Fibroblast of mammary gland (primary cell): ENCODE data around the gene MSH5.
A peak's percentile ranks its signal among the peaks of the same experiment; 100 is the strongest.
"Not testable (repeated sequence)": the region's sequence is repeated elsewhere in the genome, so short reads cannot be mapped to it uniquely, and the experiment has no call there.

Experiments used
- DNase-seq: peaks from one replicate; pipeline ENCODE4 v3.0.0-alpha.2; 2010; ENCODE audit warnings: low read depth
- H3K4me3 ChIP-seq: 2 replicates; pipeline ENCODE4 v1.5.1; 2011; ENCODE audit warnings: low read depth, mild to moderate bottlenecking, low read length, moderate library complexity; ENCODE audit not compliant: control insufficient read depth
- TF ChIP-seq, protein P1 (sequence below): conservative IDR thresholded peaks from 2 replicates; pipeline ENCODE4 v1.5.1; 2011; ENCODE audit warnings: low read depth, low read length, inconsistent platforms; ENCODE audit not compliant: control insufficient read depth, insufficient read depth

Gene MSH5

DNA sequence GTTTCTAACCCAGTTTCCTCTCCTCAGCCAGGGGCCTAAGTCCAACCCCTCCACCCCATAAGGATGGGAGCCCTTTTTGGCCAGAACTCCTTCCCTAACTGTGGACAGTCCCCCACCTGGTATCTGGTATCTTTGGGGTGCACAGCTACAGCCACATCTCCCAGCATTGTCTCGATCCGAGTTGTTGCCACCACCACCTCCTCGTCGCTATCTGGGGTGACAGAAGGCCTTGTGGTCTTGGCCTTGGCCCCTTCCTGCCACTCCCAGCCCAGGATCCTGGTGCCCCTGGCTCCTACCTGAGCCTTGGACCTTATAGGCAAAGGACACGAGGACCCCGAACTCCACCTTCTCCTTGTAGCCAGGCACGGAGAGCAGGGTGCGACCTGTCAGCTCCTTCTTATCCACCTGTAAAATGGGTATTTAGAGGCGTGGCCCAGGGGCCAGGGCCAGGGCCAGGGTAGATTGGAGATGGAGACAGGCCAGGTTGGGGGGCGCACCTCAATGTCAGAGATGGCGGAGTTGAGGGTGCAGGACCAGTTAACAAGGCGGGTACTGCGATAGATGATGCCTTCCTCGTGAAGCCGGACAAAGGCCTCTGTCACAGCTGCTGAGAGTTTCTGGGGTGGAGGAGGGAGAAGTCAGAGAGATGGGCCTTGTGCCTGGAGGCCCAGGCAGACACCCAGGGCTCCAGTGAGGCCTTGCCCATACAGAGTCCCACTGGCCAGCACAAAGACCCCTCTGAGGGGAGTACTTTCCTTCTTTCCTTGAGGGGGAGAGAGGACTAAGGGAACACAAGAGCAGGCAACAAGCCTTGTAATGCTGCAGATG is 44.5 kb downstream of the MSH5 start:
- DNase-seq = no peak
- TF ChIP-seq, protein P1, sequence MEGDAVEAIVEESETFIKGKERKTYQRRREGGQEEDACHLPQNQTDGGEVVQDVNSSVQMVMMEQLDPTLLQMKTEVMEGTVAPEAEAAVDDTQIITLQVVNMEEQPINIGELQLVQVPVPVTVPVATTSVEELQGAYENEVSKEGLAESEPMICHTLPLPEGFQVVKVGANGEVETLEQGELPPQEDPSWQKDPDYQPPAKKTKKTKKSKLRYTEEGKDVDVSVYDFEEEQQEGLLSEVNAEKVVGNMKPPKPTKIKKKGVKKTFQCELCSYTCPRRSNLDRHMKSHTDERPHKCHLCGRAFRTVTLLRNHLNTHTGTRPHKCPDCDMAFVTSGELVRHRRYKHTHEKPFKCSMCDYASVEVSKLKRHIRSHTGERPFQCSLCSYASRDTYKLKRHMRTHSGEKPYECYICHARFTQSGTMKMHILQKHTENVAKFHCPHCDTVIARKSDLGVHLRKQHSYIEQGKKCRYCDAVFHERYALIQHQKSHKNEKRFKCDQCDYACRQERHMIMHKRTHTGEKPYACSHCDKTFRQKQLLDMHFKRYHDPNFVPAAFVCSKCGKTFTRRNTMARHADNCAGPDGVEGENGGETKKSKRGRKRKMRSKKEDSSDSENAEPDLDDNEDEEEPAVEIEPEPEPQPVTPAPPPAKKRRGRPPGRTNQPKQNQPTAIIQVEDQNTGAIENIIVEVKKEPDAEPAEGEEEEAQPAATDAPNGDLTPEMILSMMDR = no peak
- H3K4me3 ChIP-seq = no peak overlapping the region

DNA sequence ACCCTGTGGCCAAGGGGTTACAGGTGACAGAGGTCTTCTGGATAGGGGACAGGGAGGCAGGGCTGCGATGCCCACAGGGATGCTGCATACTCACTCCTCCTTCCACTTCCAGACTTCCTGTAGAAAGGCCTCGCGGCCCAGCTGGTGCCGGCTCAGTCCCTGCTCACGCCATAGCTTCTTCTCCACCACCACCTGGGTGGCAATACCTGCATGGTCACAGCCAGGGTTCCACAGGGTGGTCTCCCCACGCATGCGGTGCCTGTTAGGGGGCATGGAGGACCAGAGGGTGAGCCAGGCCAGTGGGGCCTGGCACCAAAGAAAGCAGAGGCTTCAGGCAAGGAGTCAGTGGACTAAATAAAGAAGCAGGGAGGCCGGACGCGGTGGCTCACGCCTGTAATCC is 45.7 kb downstream of the MSH5 start:
- no peak overlapping the region for H3K4me3 ChIP-seq
- DNase-seq = no peak
- TF ChIP-seq, protein P1 = no peak

DNA sequence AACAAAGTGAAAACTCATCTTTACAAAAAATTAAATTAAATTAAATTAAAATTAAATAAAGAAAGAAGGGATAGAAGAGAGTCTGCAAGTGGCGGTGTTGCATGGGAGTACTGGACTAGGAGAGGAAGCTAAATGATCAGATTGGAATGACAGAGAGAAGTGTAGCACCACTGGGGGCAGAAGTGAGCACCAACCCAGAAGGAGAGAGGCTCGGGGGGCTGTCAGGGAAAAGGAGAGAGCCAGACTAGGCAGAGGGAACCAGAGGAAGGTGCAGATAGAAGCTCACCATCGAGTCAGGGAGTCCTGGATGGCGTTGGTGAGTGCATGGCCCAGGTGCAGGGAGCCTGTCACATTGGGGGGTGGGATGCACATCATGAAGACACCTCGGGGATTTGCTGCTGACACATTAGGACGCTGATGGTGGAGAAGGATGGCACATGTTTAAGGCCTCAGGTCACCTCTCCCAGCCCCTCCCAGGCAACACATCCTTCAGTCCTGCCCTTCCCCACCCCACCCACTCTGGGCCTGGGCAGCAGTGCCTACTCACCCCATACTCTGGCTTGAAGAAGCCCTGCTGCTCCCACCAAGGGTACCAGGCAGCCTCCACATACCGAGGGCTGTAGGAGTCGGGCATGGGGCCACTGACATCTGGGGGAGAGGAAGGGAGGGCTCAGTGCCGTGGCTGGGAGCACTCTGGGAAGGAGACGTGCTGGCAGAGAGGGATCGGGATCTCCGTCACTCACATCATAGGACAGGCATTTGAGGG is 51.7 kb downstream of the MSH5 start:
- TF ChIP-seq, protein P1 = peak; percentile 72
- DNase-seq = peak; percentile 56

DNA sequence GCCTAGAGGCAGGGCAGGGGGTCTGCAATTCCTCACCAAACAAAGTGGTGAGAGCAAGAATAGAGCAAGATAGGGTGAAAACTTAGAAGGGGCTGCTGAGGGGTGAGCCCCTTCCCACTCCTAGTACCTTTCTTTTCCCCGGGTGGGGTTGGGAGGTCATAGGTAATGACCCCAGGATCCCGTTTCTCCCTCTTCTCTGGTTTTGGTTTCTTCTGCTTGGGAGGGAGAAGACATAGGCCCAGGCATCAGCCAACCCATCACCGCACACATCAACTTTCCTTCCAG is 52.2 kb downstream of the MSH5 start:
- TF ChIP-seq, protein P1 = no peak
- DNase-seq = no peak

More for the DNA sequence above, 51.7 kb downstream of the MSH5 start:
- no peak overlapping the region for H3K4me3 ChIP-seq

DNA sequence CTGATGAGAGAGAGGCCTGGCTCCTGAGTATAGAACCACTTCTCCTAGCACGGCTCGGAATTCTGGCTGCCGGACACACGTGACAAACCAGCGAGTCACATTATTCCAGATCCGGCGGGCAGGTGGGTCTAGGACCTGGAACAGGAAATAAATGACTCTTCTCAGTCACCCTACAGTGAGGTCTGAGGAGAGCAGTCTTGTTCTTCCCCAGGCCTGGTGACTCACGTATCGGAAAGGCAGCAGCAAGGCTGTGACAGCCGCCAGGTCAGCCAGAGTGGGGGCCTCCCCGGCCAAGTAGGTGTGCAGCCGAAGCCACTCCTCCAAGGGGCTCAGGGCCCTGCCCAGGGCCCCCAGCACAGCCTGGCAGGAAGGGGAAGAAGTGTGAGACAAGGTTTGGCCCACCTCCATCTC is 53.0 kb downstream of the MSH5 start:
- DNase-seq = peak; percentile 59
- TF ChIP-seq, protein P1 = no peak
- no peak overlapping the region for H3K4me3 ChIP-seq

More for the DNA sequence above, 52.2 kb downstream of the MSH5 start:
- no peak overlapping the region for H3K4me3 ChIP-seq

DNA sequence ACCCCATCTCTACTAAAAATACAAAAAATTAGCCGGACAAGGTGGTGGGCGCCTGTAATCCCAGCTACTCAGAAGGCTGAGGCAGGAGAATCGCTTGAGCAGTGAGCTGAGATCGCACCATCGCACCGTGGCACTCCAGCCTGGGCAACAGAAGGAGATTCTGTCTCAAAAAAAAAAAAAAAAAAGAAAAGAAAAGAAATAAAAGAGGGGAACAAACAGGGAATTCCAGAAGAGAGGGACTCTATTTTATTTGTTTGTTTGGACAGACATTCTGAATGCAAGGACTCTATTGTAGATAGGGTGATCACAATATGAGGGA is 54.1 kb downstream of the MSH5 start:
- H3K4me3 ChIP-seq = peak overlapping the region; percentile 96
- not testable (repeated sequence) for DNase-seq

DNA sequence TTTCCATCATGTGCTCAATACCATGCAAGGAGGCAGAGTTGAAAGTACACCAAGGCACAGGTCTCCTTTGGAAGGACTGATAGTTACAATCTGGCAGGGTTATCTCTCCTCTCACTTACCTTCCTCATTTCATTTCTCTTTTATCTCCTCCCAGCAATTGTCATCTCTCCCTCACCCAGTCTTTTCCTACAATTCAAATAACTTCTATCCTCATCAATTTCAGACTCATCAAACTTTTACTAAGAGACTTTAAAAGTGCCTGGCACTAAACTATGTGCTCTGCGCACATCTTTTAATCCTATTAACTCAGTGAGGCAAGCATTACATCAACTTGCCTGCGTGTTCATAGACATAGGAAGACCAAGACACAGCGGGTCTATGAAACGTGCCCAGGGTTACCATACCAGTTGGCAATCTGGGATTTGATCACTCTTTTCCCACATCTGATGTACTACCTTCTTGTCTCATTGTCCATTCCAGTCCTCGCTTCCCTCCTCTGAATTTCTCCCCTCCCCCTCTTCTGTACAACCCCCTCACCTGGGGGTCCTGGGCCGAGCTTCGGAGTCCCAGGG is 54.6 kb downstream of the MSH5 start:
- peak overlapping the region; percentile 96 for H3K4me3 ChIP-seq
- peak; percentile 45 for DNase-seq
- TF ChIP-seq, protein P1 = no peak
